NOMO-1 treated with dmso at 0.1 percent for 144 hours (cell line): ENCODE measurements around the gene SYNPR.

Experiments used
- DNase-seq: peaks from one replicate; lab custom pipeline; 2025; ENCODE audit not compliant: unreplicated experiment; lab: John Stamatoyannopoulos, UW

The SYNPR gene

GRCh38 chr3:63523100-63523499 lies 245.0 kb downstream of the SYNPR start:
- no peak for DNase-seq

GRCh38 chr3:63528325-63529000 lies 250.4 kb downstream of the SYNPR start:
- DNase-seq, result no peak

GRCh38 chr3:63532521-63532920 lies 254.4 kb downstream of the SYNPR start:
- no peak for DNase-seq

- no peak for DNase-seq
Measured at GRCh38 chr3:63538919-63539318, 260.8 kb downstream of the SYNPR start.

- no peak for DNase-seq
Measured at GRCh38 chr3:63555767-63556166, 277.7 kb downstream of the SYNPR start.

GRCh38 chr3:63556401-63556800 lies 278.3 kb downstream of the SYNPR start:
- DNase-seq, result no peak

- DNase-seq, result peak; percentile 59
Measured at GRCh38 chr3:63557912-63558311, 279.8 kb downstream of the SYNPR start.

GRCh38 chr3:63559884-63560283 lies 281.8 kb downstream of the SYNPR start:
- DNase-seq, result no peak

GRCh38 chr3:63561879-63562278 lies 283.8 kb downstream of the SYNPR start:
- DNase-seq, result no peak

- no peak for DNase-seq
Measured at GRCh38 chr3:63562323-63562722, 284.2 kb downstream of the SYNPR start.

GRCh38 chr3:63563572-63563971 lies 285.5 kb downstream of the SYNPR start:
- no peak for DNase-seq

GRCh38 chr3:63565220-63565619 lies 287.1 kb downstream of the SYNPR start:
- no peak for DNase-seq

GRCh38 chr3:63571682-63572081 lies 293.6 kb downstream of the SYNPR start:
- DNase-seq, result no peak

GRCh38 chr3:63576846-63577245 lies 298.7 kb downstream of the SYNPR start:
- DNase-seq, result no peak

GRCh38 chr3:63578858-63579257 lies 300.8 kb downstream of the SYNPR start:
- no peak for DNase-seq

GRCh38 chr3:63580151-63580550 lies 302.0 kb downstream of the SYNPR start:
- DNase-seq, result no peak

- peak; percentile 1 for DNase-seq
Measured at GRCh38 chr3:63582943-63583500, 304.9 kb downstream of the SYNPR start.

GRCh38 chr3:63584681-63585080 lies 306.6 kb downstream of the SYNPR start:
- no peak for DNase-seq

GRCh38 chr3:63585927-63586326 lies 307.8 kb downstream of the SYNPR start:
- no peak for DNase-seq

GRCh38 chr3:63588895-63589294 lies 310.8 kb downstream of the SYNPR start:
- no peak for DNase-seq

GRCh38 chr3:63593779-63594178 lies 315.7 kb downstream of the SYNPR start:
- DNase-seq, result no peak

- DNase-seq, result no peak
Measured at GRCh38 chr3:63595221-63595620, 317.1 kb downstream of the SYNPR start.

- no peak for DNase-seq
Measured at GRCh38 chr3:63597019-63597418, 318.9 kb downstream of the SYNPR start.
